Measurements from ENCODE around the gene IFFO2. TPM values are rescaled to one million over a fixed set of nuclear protein-coding genes. Genes with fewer than 3 reads are reported as not detected.
A peak's percentile ranks its signal among the peaks of the same experiment; 100 is the strongest.

Gene IFFO2
- total and polyA plus RNA-seq, 2 of the 13 experiments (the other 11 are each of a cell fraction or from before 2014, with no cell fraction given) = 7.3 to 16.7 TPM

DNA sequence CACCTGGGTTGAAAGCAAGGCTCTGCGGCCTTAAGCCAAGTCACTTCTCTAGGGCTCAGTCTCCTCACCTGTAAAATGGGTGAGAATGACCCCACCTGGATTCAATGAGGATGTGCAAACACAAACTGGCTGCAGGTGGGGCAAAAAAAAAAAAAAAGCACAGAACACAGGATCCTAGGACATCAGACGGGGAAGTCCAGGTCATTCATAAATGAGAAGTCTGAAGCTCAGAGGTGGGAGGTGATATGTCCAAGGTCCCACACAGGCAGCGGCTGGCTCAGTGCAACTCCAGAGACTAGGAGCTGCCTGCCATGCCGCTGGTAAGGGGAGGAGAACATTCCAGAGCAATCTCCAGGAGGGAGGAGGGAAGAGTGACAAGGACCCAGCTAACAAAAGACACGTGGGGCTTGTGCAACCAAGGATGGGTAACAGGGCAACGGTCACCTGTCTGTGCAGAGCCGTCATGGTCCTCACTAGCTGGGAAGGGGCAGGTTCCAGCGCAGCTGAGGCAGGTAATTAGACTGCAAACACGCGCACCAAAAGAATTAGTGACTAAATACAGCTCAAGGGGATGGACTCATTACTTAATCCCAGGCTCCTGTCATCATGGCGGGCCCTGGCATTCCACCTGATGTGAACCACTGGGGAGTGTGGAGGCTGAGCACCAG, 19.5 kb downstream of the IFFO2 start (continued):
- TF ChIP-seq ZNF646 (CRISPR knock-in tag; IDR thresholded peaks at IDR 0.05) = no peak
- TF ChIP-seq ZNF883 (CRISPR knock-in tag; IDR thresholded peaks at IDR 0.05; ENCODE audit: not compliant biosample characterization) = no peak
- no peak for TF ChIP-seq SPEN (CRISPR knock-in tag; IDR thresholded peaks at IDR 0.05; ENCODE audit: low read depth)
- TF ChIP-seq KDM1A (CRISPR knock-in tag; IDR thresholded peaks at IDR 0.05) = peak; percentile 68
- no peak for TF ChIP-seq IKZF1 (IDR thresholded peaks at IDR 0.05)
- no peak for TF ChIP-seq ATF7 (IDR thresholded peaks at IDR 0.05)
- TF ChIP-seq ATF7 (CRISPR knock-in tag; IDR thresholded peaks at IDR 0.05) = 0 out of 2 replicates have a peak, but pooled peaks have one; percentile 57
- TF ChIP-seq, protein P1, sequence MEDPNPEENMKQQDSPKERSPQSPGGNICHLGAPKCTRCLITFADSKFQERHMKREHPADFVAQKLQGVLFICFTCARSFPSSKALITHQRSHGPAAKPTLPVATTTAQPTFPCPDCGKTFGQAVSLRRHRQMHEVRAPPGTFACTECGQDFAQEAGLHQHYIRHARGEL (CRISPR knock-in tag; IDR thresholded peaks at IDR 0.05) = no peak
- TF ChIP-seq THYN1 (CRISPR knock-in tag; IDR thresholded peaks at IDR 0.05; ENCODE audit: borderline replicate concordance, low read depth) = no peak
- TF ChIP-seq NONO (IDR thresholded peaks at IDR 0.05) = no peak
- TF ChIP-seq NONO (CRISPR knock-in tag; conservative IDR thresholded peaks at IDR 0.05) = peak; percentile 58
- peak; percentile 69; the same call in 1 of the 2 replicates for TF ChIP-seq DPF2 (CRISPR knock-in tag; IDR thresholded peaks at IDR 0.05; ENCODE audit: borderline replicate concordance, low read depth)
- TF ChIP-seq ZSCAN31 (CRISPR knock-in tag; IDR thresholded peaks at IDR 0.05; ENCODE audit: low read depth) = no peak
- TF ChIP-seq GPN1 (CRISPR knock-in tag; IDR thresholded peaks at IDR 0.05; ENCODE audit: borderline replicate concordance) = no peak
- no peak for TF ChIP-seq ISX (CRISPR knock-in tag; conservative IDR thresholded peaks at IDR 0.05)
- TF ChIP-seq JUN (CRISPR knock-in tag; IDR thresholded peaks at IDR 0.05) = no peak
- no peak for TF ChIP-seq ZNF761 (CRISPR knock-in tag; conservative IDR thresholded peaks at IDR 0.05)
- no peak for TF ChIP-seq ZNF124 (CRISPR knock-in tag; IDR thresholded peaks at IDR 0.05)
- no peak for TF ChIP-seq PBX2 (CRISPR knock-in tag; IDR thresholded peaks at IDR 0.05)
- TF ChIP-seq NR2F6 (IDR thresholded peaks at IDR 0.05) = 0 out of 2 replicates have a peak, but pooled peaks have one; percentile 14
- peak; percentile 54; the same call in 1 of the 2 replicates for TF ChIP-seq NR2F6 (CRISPR knock-in tag; IDR thresholded peaks at IDR 0.05)
- peak; percentile 88 for TF ChIP-seq ZNF362 (CRISPR knock-in tag; IDR thresholded peaks at IDR 0.05; ENCODE audit: borderline replicate concordance)
- TF ChIP-seq NR3C1 (CRISPR knock-in tag; IDR thresholded peaks at IDR 0.05) = no peak
